A549 treated with AZD9567 at 1 μM for 4 hours (cell line): ENCODE measurements around the gene ZNF608. TPM values are rescaled to one million over a fixed set of nuclear protein-coding genes. Genes with fewer than 3 reads are reported as not detected.

Source experiments
- total RNA-seq: library from RNA; stranded (reverse); fragments of 200-300 nt; extraction: Qiagen RNA extraction; gene quantifications from 5 replicates; pipeline ENCODE4 v1.2.3, GENCODE V29; 2022; ENCODE audit not compliant: insufficient read depth

ZNF608 gene
- 0.40 to 0.56 TPM (median 0.49 TPM) in 4 of 5 replicates, not detected in the other for total RNA-seq

GRCh38 chr5:124745928-124746915 is at the start of gene ZNF608:
Gene ZNF608 (minus strand): TSS chr5:124746639. CDS start chr5:124744989, 1,650 bp downstream.

